Cardiac ventricle fibroblast (primary cell): ENCODE data around the gene VPS4A. TPM values are rescaled to one million over a fixed set of nuclear protein-coding genes. Genes with fewer than 3 reads are reported as not detected.

Source experiments
- total RNA-seq: library from RNA; depleted of rRNA; stranded (reverse); fragments of >200 nt; gene quantifications from 2 replicates; pipeline ENCODE4 v1.2.3, GENCODE V29; 2015

The VPS4A gene
- total RNA-seq = 24.6 and 32.1 TPM in 2 replicates

GRCh38 chr16:69310653-69311532 lies at the start of gene VPS4A:
TSS of gene VPS4A (plus strand) at chr16:69311350. CDS start at chr16:69311512, 162 bp downstream.

DNA sequence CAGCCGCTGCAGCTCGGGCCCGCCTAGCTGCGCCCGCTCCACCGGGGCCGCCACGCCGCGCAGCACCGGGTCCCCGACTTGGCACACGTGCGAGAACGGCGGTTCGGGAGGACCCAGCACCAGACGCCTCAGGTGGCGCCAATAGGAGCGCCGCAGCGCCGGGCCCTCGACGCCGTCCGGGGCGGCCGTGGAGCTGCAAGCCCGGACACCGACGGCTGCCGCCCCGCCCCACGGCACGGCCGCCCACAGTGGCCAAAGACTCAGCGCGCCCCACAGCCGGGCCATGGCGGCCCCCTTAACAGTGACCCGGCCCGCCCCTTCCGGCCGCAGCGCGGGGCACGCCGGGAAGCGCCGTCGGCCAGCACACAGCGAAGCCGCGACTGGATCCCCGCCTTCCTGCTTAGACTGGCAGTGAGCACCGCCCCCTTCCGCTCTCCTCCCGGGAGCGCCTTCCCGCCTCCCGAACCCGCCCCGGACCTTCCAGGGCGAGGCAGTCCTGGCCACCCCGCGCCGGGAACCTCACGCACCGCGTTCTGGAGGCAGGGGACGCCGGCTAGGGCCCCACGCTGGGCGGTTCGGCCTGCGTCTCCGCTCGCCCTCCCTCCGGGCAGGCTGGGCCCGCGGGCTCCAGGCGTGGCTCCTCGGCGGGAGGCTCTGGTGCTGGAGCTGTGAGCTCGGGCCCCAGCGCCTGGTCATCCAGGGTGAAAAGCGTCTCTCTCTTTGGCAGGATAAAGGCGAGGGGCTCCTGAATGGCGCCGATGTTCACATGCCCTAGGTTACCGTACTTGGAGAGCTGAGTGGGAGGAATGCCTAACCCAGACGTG lies 19.3 kb downstream of the VPS4A start, which contains the start of gene PDF:
Gene PDF, minus strand, starts transcription at position 303 of the 824 bp plus-strand sequence. Its CDS starts 18 bp downstream, at position 285.

GRCh38 chr16:69339289-69340094 lies 28.3 kb downstream of the VPS4A start, which contains the start of the genes COG8 and NIP7:
TSS of gene COG8 (minus strand) at chr16:69339564. CDS start at chr16:69339552, 12 bp downstream.
TSS of gene NIP7 (plus strand) at chr16:69339772. CDS start at chr16:69339830, 58 bp downstream.

DNA sequence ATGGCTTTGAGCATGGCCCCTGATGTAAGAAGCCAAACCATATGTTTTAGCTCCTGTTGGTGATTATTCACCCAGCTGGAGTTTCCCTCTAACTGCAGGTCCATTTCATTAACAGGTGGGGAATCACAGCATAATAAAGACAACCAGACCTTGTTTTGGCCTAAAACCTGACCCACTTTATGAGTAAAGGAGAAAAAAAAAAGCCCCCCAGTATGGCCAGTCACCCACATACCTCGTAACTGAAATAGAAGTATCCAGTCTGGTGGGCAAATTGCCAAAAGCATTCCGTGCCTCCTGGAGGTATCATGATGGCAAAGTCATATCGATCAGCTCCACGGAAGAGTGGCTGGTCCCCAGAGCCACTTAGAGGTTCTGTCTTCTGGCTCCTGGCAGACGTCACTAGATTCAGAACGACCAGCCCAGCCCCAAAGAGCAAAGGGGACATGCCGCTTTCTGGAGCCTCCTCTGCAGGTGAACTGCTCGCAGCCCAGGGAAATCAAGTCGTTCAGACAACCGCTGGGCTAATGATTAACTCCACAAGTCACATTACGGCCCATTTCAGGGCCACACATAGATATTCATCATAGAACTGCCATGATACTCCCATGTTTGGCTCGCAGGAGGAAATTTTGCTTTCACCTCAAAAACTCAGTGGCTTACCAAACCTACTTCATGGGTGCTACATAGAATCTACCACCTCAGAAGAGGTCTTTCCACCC lies 40.3 kb downstream of the VPS4A start, which contains the start of gene TMED6:
Gene TMED6, minus strand, starts transcription at position 478 of the 719 bp plus-strand sequence. Its CDS starts 33 bp downstream, at position 445.

Other genes starting within 250 kb of the VPS4A start
- 0.05 TPM in 1 of 2 replicates, not detected in the other for gene HAS3, start 205.7 kb upstream of the VPS4A start, total RNA-seq
- 79.6 and 84.0 TPM in 2 replicates for gene CHTF8, start 178.8 kb upstream of the VPS4A start, total RNA-seq
- gene UTP4, start 178.7 kb upstream of the VPS4A start, total RNA-seq = 19.3 and 30.2 TPM in 2 replicates
- 31.5 and 34.5 TPM in 2 replicates for gene SNTB2, start 124.2 kb upstream of the VPS4A start, total RNA-seq
- 14.8 and 17.0 TPM in 2 replicates for gene PDF, start 19.2 kb downstream of the VPS4A start, total RNA-seq
- 42.7 and 52.4 TPM in 2 replicates for gene COG8, start 28.2 kb downstream of the VPS4A start, total RNA-seq
- gene NIP7, start 28.4 kb downstream of the VPS4A start, total RNA-seq = 13.4 and 18.2 TPM in 2 replicates
- gene TMED6, start 40.4 kb downstream of the VPS4A start, total RNA-seq = not detected in 2 replicates
- gene TERF2, start 74.7 kb downstream of the VPS4A start, total RNA-seq = 14.0 and 16.2 TPM in 2 replicates
- gene CYB5B, start 113.3 kb downstream of the VPS4A start, total RNA-seq = 26.5 and 33.2 TPM in 2 replicates